Gastrocnemius medialis (tissue), 4 donors: ENCODE data around the gene ARHGDIA.

Source experiments
- POLR2A ChIP-seq, 2 donors: fragments of 450-650 bp; IDR thresholded peaks; one replicate each; pipeline ENCODE4 v1.6.1; 2017; ENCODE audit warnings: antibody characterized with exemption in 2 of 2, mild to moderate bottlenecking in 2 of 2, moderate library complexity in 2 of 2
- TF ChIP-seq, protein P1 (sequence below), 5 experiments: fragments of 450-650 bp in 3 of 5; fragments of 200-600 bp in 2 of 5; sonication (generic) in 2 of 5; IDR thresholded peaks in 4 of 5; conservative IDR thresholded peaks in 1 of 5; 1 replicate in 4 of 5; 2 replicates in 1 of 5; pipeline ENCODE4 v1.5.1; 2016 to 2019; ENCODE audit warnings: antibody characterized with exemption in 5 of 5, mild to moderate bottlenecking in 3 of 5, moderate library complexity in 3 of 5

DNA sequence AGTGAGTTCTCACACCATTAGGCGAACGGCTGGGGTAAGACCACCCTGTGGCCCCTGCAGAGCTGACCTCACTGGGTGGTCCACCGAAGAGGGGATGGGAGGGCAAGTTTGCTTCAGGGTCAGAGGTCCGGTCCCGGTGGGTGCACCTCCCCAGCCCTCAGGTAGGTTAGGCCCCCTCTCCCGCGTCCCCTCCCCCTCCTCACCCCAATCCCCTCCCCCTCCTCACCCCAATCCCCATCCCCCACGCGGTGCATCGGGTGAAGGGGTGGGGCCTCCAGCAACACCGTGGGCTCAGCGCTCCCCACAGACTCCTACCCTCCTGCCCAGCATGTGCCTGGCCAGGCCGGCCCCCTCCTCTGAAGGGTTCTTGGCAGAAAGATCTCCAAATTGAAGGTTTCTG is 51.4 kb downstream of the ARHGDIA start:
- TF ChIP-seq, protein P1, sequence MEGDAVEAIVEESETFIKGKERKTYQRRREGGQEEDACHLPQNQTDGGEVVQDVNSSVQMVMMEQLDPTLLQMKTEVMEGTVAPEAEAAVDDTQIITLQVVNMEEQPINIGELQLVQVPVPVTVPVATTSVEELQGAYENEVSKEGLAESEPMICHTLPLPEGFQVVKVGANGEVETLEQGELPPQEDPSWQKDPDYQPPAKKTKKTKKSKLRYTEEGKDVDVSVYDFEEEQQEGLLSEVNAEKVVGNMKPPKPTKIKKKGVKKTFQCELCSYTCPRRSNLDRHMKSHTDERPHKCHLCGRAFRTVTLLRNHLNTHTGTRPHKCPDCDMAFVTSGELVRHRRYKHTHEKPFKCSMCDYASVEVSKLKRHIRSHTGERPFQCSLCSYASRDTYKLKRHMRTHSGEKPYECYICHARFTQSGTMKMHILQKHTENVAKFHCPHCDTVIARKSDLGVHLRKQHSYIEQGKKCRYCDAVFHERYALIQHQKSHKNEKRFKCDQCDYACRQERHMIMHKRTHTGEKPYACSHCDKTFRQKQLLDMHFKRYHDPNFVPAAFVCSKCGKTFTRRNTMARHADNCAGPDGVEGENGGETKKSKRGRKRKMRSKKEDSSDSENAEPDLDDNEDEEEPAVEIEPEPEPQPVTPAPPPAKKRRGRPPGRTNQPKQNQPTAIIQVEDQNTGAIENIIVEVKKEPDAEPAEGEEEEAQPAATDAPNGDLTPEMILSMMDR (IDR thresholded peaks at IDR 0.05 in 4 of 5, conservative IDR thresholded peaks at IDR 0.05 in 1 of 5): no peak
- TF ChIP-seq POLR2A (IDR thresholded peaks at IDR 0.05): no peak
